Natural killer cell (primary cell): ENCODE measurements around the gene INPP5K. TPM values are rescaled to one million over a fixed set of nuclear protein-coding genes. Genes with fewer than 3 reads are reported as not detected.

Experiments used
- ATAC-seq, 3 donors: fragments of 150-1000 bp in 2 of 3; fragments of 200-7000 bp in 1 of 3; cut with Tn5 transposase; 1 replicate in 1 of 3; 2 replicates in 2 of 3; pipeline ENCODE4 v1.10.0; 2021; ENCODE audit warnings: mild to moderate bottlenecking in 2 of 3, moderate library complexity in 2 of 3
- DNase-seq, 2 donors: peaks; one replicate each; pipeline versions ENCODE4 v3.0.0 to v3.0.0-alpha.2; 2013 to 2021; ENCODE audit warnings: mixed read lengths in 1 of 2
- H3K27ac ChIP-seq: one replicate; pipeline ENCODE4 v1.5.1; 2013; ENCODE audit warnings: mild to moderate bottlenecking, low read length
- H3K27me3 ChIP-seq: one replicate; pipeline ENCODE4 v1.6.1; 2013; ENCODE audit warnings: low read length; ENCODE audit not compliant: control insufficient read depth, insufficient read depth
- H3K36me3 ChIP-seq: one replicate; pipeline ENCODE4 v1.6.1; 2013; ENCODE audit warnings: low read length; ENCODE audit not compliant: control insufficient read depth, insufficient read depth
- H3K4me1 ChIP-seq: one replicate; pipeline ENCODE4 v1.6.1; 2013; ENCODE audit warnings: low read length; ENCODE audit not compliant: control insufficient read depth, insufficient read depth
- H3K4me3 ChIP-seq: one replicate; pipeline ENCODE4 v1.5.1; 2013; ENCODE audit warnings: low read length
- H3K9me3 ChIP-seq: one replicate; pipeline ENCODE4 v1.6.1; 2013; ENCODE audit warnings: low read length; ENCODE audit not compliant: control insufficient read depth, insufficient read depth
- H3K27ac Mint-ChIP-seq, 2 donors: one replicate each; pipeline ENCODE4 v1.8.0; 2022; ENCODE audit warnings: mild to moderate bottlenecking in 2 of 2, mixed read lengths in 2 of 2, moderate library complexity in 1 of 2
- H3K27me3 Mint-ChIP-seq, 2 donors: one replicate each; pipeline ENCODE4 v1.8.0; 2022; ENCODE audit warnings: low read depth in 2 of 2, mixed read lengths in 2 of 2
- H3K36me3 Mint-ChIP-seq: one replicate; pipeline ENCODE4 v1.8.0; 2022; ENCODE audit warnings: mixed read lengths
- H3K4me1 Mint-ChIP-seq, 2 donors: one replicate each; pipeline ENCODE4 v1.8.0; 2022; ENCODE audit warnings: mixed read lengths in 2 of 2
- H3K4me3 Mint-ChIP-seq: one replicate; pipeline ENCODE4 v1.8.0; 2022; ENCODE audit warnings: mild to moderate bottlenecking, moderate library complexity, mixed read lengths
- H3K9me3 Mint-ChIP-seq, 2 donors: one replicate each; pipeline ENCODE4 v1.8.0; 2022; ENCODE audit warnings: mixed read lengths in 2 of 2
- CTCF ChIP-seq: fragments of 200-600 bp; IDR thresholded peaks from one replicate; pipeline ENCODE4 v1.8.0; 2022; ENCODE audit warnings: antibody characterized with exemption
- WGBS: methylation state at CpG from one replicate; pipeline ENCODE4 v1.1.7; 2013; ENCODE audit warnings: missing lambda C conversion rate; ENCODE audit not compliant: insufficient coverage; 5-methylcytosine and 5-hydroxymethylcytosine counted together
- intact Hi-C: fragments of 100-400 bp; cut with micrococcal nuclease; formaldehyde crosslinking; loops from one replicate; pipeline ENCODE4 v1.14.2; 2022
- total RNA-seq, 4 donors: library from RNA; stranded (reverse); fragments of 120-200 nt in 1 of 4; gene quantifications; one replicate each; pipeline versions ENCODE4 v1.2.3 to v1.2.4, GENCODE V29; 2013 to 2022

Gene INPP5K
- total RNA-seq, 3 donors from 2014 or later (not counting 1 experiment from before 2014, with no cell fraction given), result 278 to 317 (median 292) TPM

GRCh38 chr17:1557355-1558095 is 41.1 kb upstream of the INPP5K start:
- ATAC-seq (no peak), DNase-seq (no peak)
- Histone ChIP-seq H3K4me3 (no peak overlapping the region), H3K36me3 (peaks cover 6% of the 10 kb centered on the region), H3K27me3 (no peaks in the 10 kb centered on the region), H3K27ac (no peak overlapping the region), H3K4me1 (peaks cover 29% of the 10 kb centered on the region), H3K9me3 (no peaks in the 10 kb centered on the region)
- intact Hi-C loops, result no loop called here
- Mint-ChIP-seq H3K27me3 (no peaks in the 10 kb centered on the region), H3K4me3 (no peak overlapping the region), H3K4me1 (peaks cover 38 to 41% of the 10 kb centered on the region in 2 donors), H3K36me3 (no peaks in the 10 kb centered on the region), H3K9me3 (no peaks in the 10 kb centered on the region), H3K27ac (no peak overlapping the region)
- WGBS, result 93% methylated on average over 22 of the region's 22 CpGs
- no peak for TF ChIP-seq CTCF

GRCh38 chr17:1555651-1556471 is 39.4 kb upstream of the INPP5K start:
- DNase-seq, result no peak
- no peak overlapping the region for H3K4me3 ChIP-seq

GRCh38 chr17:1554751-1555540 is 38.5 kb upstream of the INPP5K start:
- 93% methylated on average over 8 of the region's 9 CpGs for WGBS
- Mint-ChIP-seq H3K27me3 (no peaks in the 10 kb centered on the region), H3K36me3 (peaks cover 8% of the 10 kb centered on the region)

More at GRCh38 chr17:1555651-1556471, 39.4 kb upstream of the INPP5K start:
- no peaks in the 10 kb centered on the region for H3K9me3 ChIP-seq
- no peaks in the 10 kb centered on the region for H3K27me3 Mint-ChIP-seq
- no peak overlapping the region for H3K4me3 Mint-ChIP-seq
- peak overlapping the region; percentile 9 for H3K27ac ChIP-seq
- peaks cover 3% of the 10 kb centered on the region for H3K36me3 Mint-ChIP-seq
- H3K4me1 ChIP-seq, result peaks cover 20% of the 10 kb centered on the region
- peaks cover 21% of the 10 kb centered on the region for H3K36me3 ChIP-seq
- H3K27ac Mint-ChIP-seq, result no peak overlapping the region
- 62% methylated on average over 15 of the region's 15 CpGs for WGBS
- intact Hi-C loops, result no loop called here
- ATAC-seq, result peak in 2 of 3 donors; percentile 28 to 60
- no peaks in the 10 kb centered on the region for H3K9me3 Mint-ChIP-seq
- TF ChIP-seq CTCF, result no peak
- no peaks in the 10 kb centered on the region for H3K27me3 ChIP-seq
- H3K4me1 Mint-ChIP-seq, result peaks cover 30 to 32% of the 10 kb centered on the region in 2 donors

More at GRCh38 chr17:1554751-1555540, 38.5 kb upstream of the INPP5K start:
- no peaks in the 10 kb centered on the region for H3K27me3 ChIP-seq
- ATAC-seq, result no peak
- peaks cover 30% of the 10 kb centered on the region for H3K36me3 ChIP-seq
- no peak for DNase-seq
- Mint-ChIP-seq H3K9me3 (no peaks in the 10 kb centered on the region), H3K4me1 (peaks cover 23 to 26% of the 10 kb centered on the region in 2 donors), H3K4me3 (no peak overlapping the region), H3K27ac (no peak overlapping the region)
- TF ChIP-seq CTCF, result no peak
- peaks cover 19% of the 10 kb centered on the region for H3K4me1 ChIP-seq
- H3K9me3 ChIP-seq, result no peaks in the 10 kb centered on the region
- H3K4me3 ChIP-seq, result no peak overlapping the region
- H3K27ac ChIP-seq, result no peak overlapping the region
- intact Hi-C loops, result no loop called here
